IPS-18a (cell line): ENCODE data around the gene NT5DC2.

Source experiments
- H3K27ac ChIP-seq: one replicate; pipeline ENCODE4 v1.5.1; 2013; ENCODE audit warnings: low read length
- H3K27me3 ChIP-seq: one replicate; pipeline ENCODE4 v1.6.1; 2013; ENCODE audit warnings: mild to moderate bottlenecking, low read length; ENCODE audit not compliant: control insufficient read depth, insufficient read depth
- H3K36me3 ChIP-seq: one replicate; pipeline ENCODE4 v1.6.1; 2013; ENCODE audit warnings: low read depth, low read length; ENCODE audit not compliant: control insufficient read depth
- H3K4me1 ChIP-seq: one replicate; pipeline ENCODE4 v1.6.1; 2013; ENCODE audit warnings: low read depth, low read length; ENCODE audit not compliant: control insufficient read depth
- H3K4me3 ChIP-seq: one replicate; pipeline ENCODE4 v1.5.1; 2013; ENCODE audit warnings: low read length
- H3K9ac ChIP-seq: one replicate; pipeline ENCODE4 v1.6.1; 2013; ENCODE audit warnings: mild to moderate bottlenecking, low read length, moderate library complexity
- H3K9me3 ChIP-seq: one replicate; pipeline ENCODE4 v1.6.1; 2013; ENCODE audit warnings: low read depth, low read length; ENCODE audit not compliant: control insufficient read depth

Gene NT5DC2

GRCh38 chr3:52488746-52489145 lies 44.9 kb downstream of the NT5DC2 start:
- H3K36me3 ChIP-seq: peaks cover 40% of the 10 kb centered on the region
- no peaks in the 10 kb centered on the region for H3K4me1 ChIP-seq
- H3K9me3 ChIP-seq: no peaks in the 10 kb centered on the region
- no peak overlapping the region for H3K9ac ChIP-seq
- no peak overlapping the region for H3K4me3 ChIP-seq
- no peaks in the 10 kb centered on the region for H3K27me3 ChIP-seq
- H3K27ac ChIP-seq: no peak overlapping the region

GRCh38 chr3:52487788-52488691 lies 45.6 kb downstream of the NT5DC2 start:
- no peak overlapping the region for H3K9ac ChIP-seq
- no peak overlapping the region for H3K4me3 ChIP-seq
- no peaks in the 10 kb centered on the region for H3K9me3 ChIP-seq
- H3K27ac ChIP-seq: no peak overlapping the region
- no peaks in the 10 kb centered on the region for H3K27me3 ChIP-seq
- H3K4me1 ChIP-seq: no peaks in the 10 kb centered on the region
- H3K36me3 ChIP-seq: peaks cover 40% of the 10 kb centered on the region

- H3K27ac ChIP-seq: no peak overlapping the region
- no peaks in the 10 kb centered on the region for H3K4me1 ChIP-seq
- H3K9ac ChIP-seq: no peak overlapping the region
- no peaks in the 10 kb centered on the region for H3K27me3 ChIP-seq
- H3K4me3 ChIP-seq: no peak overlapping the region
- H3K36me3 ChIP-seq: peaks cover 35% of the 10 kb centered on the region
- no peaks in the 10 kb centered on the region for H3K9me3 ChIP-seq
Observed at GRCh38 chr3:52487050-52487787, 46.4 kb downstream of the NT5DC2 start.

GRCh38 chr3:52484680-52485461 lies 48.8 kb downstream of the NT5DC2 start:
- Histone ChIP-seq H3K9me3 (no peaks in the 10 kb centered on the region), H3K9ac (no peak overlapping the region), H3K27ac (no peak overlapping the region), H3K36me3 (peaks cover 33% of the 10 kb centered on the region), H3K4me1 (no peaks in the 10 kb centered on the region), H3K27me3 (no peaks in the 10 kb centered on the region), H3K4me3 (no peak overlapping the region)

- peaks cover 35% of the 10 kb centered on the region for H3K36me3 ChIP-seq
- no peak overlapping the region for H3K4me3 ChIP-seq
- H3K4me1 ChIP-seq: no peaks in the 10 kb centered on the region
- H3K9me3 ChIP-seq: no peaks in the 10 kb centered on the region
- no peak overlapping the region for H3K9ac ChIP-seq
- no peak overlapping the region for H3K27ac ChIP-seq
- H3K27me3 ChIP-seq: no peaks in the 10 kb centered on the region
Observed at GRCh38 chr3:52483577-52484381, 49.9 kb downstream of the NT5DC2 start.

GRCh38 chr3:52483081-52483480 lies 50.6 kb downstream of the NT5DC2 start:
- no peak overlapping the region for H3K4me3 ChIP-seq
- H3K27me3 ChIP-seq: no peaks in the 10 kb centered on the region
- no peaks in the 10 kb centered on the region for H3K9me3 ChIP-seq
- H3K36me3 ChIP-seq: peaks cover 41% of the 10 kb centered on the region
- H3K27ac ChIP-seq: no peak overlapping the region
- H3K4me1 ChIP-seq: no peaks in the 10 kb centered on the region
- no peak overlapping the region for H3K9ac ChIP-seq

GRCh38 chr3:52481819-52482521 lies 51.7 kb downstream of the NT5DC2 start:
- Histone ChIP-seq H3K27me3 (no peaks in the 10 kb centered on the region), H3K27ac (no peak overlapping the region), H3K9me3 (no peaks in the 10 kb centered on the region), H3K36me3 (peaks cover 49% of the 10 kb centered on the region), H3K9ac (no peak overlapping the region), H3K4me3 (no peak overlapping the region), H3K4me1 (no peaks in the 10 kb centered on the region)

GRCh38 chr3:52480768-52481715 lies 52.6 kb downstream of the NT5DC2 start:
- no peak overlapping the region for H3K9ac ChIP-seq
- peaks cover 58% of the 10 kb centered on the region for H3K36me3 ChIP-seq

GRCh38 chr3:52479877-52480575 lies 53.6 kb downstream of the NT5DC2 start:
- peaks cover 68% of the 10 kb centered on the region for H3K36me3 ChIP-seq
- no peak overlapping the region for H3K27ac ChIP-seq
- H3K9ac ChIP-seq: no peak overlapping the region

More at GRCh38 chr3:52480768-52481715, 52.6 kb downstream of the NT5DC2 start:
- no peak overlapping the region for H3K27ac ChIP-seq
- H3K27me3 ChIP-seq: no peaks in the 10 kb centered on the region
- H3K4me3 ChIP-seq: no peak overlapping the region
- H3K4me1 ChIP-seq: no peaks in the 10 kb centered on the region
- no peaks in the 10 kb centered on the region for H3K9me3 ChIP-seq

More at GRCh38 chr3:52479877-52480575, 53.6 kb downstream of the NT5DC2 start:
- no peaks in the 10 kb centered on the region for H3K27me3 ChIP-seq
- H3K4me3 ChIP-seq: no peak overlapping the region
- H3K4me1 ChIP-seq: no peaks in the 10 kb centered on the region
- H3K9me3 ChIP-seq: no peaks in the 10 kb centered on the region
